GM18508 (cell line): Measurements from ENCODE around the gene IKZF2.

Experiments used
- ATAC-seq: cut with Tn5 transposase; IDR thresholded peaks from one replicate; pipeline ENCODE4 v1.9.1; 2021; ENCODE audit warnings: moderate number of reproducible peaks; ENCODE audit not compliant: insufficient read depth, unreplicated experiment

Gene IKZF2

DNA sequence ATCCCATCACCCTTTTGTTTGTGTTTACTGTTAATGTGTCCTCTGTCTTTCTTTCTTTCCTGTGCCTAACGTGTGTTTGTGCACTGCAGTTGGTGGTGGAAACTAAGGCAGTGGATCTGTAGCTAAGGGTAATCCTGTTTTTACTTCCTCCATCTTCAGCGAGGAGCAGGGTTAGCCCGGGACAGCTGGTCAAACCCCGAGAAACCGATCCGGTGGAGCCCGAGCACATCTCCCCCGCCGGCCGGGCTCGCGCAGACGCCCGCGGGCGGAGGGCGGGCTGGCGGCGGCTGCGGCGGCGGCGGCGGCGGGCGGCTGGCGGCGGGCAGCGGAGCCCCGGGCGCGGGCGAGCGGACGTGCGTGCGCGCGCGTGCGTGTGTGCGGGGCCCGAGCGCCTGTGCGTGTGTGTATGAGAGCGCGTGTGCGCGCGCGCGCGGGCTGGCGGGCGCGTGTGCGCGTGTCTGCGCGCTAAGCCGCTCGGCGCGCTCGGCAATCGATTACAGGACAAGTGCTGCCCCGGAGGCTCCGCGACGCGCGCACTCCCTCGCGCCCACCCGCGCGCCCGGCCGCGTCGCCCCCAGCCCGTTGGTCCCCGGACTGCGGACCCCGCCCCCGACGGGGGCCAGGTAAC lies at the start of gene IKZF2:
Gene IKZF2 (minus strand): TSS at position 176 of the 628 bp plus-strand sequence. CDS start 2,983 bp downstream, outside the sequence.
- ATAC-seq: peak; percentile 49

DNA sequence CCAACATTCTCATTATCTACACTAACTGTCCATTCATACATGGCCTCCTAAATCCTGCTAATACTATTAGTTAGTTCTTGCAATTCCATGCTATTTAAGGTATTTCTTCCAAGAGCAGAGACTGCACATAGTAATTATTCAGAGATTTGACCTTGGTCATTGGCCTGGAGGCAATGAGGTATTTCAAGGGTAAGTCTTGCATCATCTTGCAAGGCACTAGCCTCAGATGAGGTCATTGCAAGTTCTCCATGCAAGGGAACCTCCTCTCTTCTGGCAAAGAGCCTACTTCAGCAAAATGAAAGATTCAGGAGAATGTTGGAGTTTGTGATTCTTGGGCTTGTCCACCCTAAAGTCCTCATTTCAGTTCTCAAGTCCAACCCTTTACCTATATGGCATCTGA lies 48.5 kb upstream of the IKZF2 start:
- ATAC-seq: no peak

- ATAC-seq: no peak
Measured at GRCh38 chr2:213189001-213189899, 37.8 kb upstream of the IKZF2 start.

- no peak for ATAC-seq
Measured at GRCh38 chr2:213188533-213188867, 37.1 kb upstream of the IKZF2 start.

- ATAC-seq: no peak
Measured at GRCh38 chr2:213187833-213188532, 36.6 kb upstream of the IKZF2 start.

- ATAC-seq: no peak
Measured at GRCh38 chr2:213187386-213187785, 36.0 kb upstream of the IKZF2 start.

DNA sequence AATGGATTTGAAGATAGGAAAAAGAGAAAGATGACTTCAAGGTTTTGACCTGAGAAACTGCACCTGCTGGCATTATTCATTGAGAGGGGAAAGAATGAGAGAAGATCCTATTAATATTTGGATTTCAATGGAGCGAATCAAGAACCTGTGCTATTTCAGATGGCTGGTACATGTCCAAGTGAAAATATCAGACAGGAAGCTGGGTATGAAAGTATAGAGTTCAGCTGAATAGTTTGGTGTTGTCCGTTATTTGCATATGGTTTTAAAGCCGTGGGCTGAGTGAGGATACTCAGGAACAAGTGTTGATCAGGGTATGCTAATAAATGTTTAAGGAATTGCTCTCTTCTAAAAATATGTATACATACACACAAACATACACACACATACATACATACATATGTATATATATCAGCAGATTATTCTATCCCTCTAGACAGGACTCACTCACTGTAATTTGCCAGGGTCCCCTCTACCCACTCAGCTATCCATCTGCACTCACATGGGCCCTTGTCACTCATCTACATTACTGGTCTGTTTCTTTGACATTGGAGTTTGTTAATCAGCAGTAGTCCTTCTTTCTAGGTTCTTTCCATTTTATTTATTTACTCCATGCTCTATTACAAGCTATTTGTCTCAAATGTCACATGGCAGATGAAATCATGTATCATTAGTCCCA lies 33.9 kb upstream of the IKZF2 start:
- peak; percentile 97 for ATAC-seq

- no peak for ATAC-seq
Measured at GRCh38 chr2:213181712-213182111, 30.3 kb upstream of the IKZF2 start.

- ATAC-seq: no peak
Measured at GRCh38 chr2:213177679-213178078, 26.3 kb upstream of the IKZF2 start.

- ATAC-seq: no peak
Measured at GRCh38 chr2:213175673-213176247, 24.3 kb upstream of the IKZF2 start.

- ATAC-seq: no peak
Measured at GRCh38 chr2:213172641-213173040, 21.2 kb upstream of the IKZF2 start.

- no peak for ATAC-seq
Measured at GRCh38 chr2:213171147-213171546, 19.7 kb upstream of the IKZF2 start.

DNA sequence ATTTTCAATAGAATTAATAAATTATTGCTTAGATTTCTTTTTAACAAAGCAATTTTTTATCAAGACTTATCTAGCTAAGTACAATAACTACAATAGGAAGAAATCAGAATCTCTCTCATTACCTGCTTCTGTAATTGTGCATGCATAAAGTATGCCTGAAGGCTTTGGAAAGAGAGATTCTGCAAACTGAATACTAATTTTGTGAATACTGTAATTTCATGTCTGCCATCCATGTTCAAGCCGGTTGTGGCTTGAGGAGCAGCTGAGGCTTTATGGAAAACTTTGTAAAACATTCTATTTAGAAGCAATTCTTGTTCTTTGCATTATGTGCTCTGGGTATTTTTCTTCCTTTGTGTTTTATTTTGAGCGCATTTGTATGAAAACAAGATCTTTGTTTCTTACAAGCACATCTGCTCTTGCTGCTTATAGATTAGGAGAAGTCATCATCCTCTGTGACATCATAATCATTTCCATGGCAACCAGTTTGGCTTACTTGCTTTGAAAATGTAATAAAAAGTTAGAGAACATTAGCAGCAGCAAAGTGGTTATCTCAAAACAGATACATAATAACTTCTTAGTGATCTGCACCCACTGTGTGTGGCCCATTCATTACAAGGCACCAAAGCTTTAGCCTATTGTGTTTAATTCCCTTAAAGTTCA lies 16.0 kb upstream of the IKZF2 start:
- no peak for ATAC-seq

DNA sequence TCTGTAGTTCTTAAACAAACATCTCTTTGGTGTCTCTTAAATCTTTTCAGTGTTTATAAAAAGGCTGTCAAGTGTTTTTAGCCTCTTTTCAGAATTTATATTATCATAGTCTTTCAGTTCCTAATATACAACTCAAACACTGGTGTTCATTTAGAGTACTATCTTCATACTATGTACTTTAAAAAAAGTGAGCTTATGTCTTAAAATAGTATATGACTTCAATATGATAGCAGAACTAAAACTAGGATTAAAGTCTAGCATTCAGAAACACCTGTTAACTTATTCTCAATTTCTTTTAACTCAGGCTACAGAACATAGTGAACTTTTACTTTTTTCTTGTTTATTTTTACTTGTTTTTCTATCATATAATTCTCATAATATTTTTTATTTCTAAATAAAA lies 14.7 kb upstream of the IKZF2 start:
- ATAC-seq: peak; percentile 98

GRCh38 chr2:213164263-213164662 lies 12.9 kb upstream of the IKZF2 start:
- ATAC-seq: no peak

DNA sequence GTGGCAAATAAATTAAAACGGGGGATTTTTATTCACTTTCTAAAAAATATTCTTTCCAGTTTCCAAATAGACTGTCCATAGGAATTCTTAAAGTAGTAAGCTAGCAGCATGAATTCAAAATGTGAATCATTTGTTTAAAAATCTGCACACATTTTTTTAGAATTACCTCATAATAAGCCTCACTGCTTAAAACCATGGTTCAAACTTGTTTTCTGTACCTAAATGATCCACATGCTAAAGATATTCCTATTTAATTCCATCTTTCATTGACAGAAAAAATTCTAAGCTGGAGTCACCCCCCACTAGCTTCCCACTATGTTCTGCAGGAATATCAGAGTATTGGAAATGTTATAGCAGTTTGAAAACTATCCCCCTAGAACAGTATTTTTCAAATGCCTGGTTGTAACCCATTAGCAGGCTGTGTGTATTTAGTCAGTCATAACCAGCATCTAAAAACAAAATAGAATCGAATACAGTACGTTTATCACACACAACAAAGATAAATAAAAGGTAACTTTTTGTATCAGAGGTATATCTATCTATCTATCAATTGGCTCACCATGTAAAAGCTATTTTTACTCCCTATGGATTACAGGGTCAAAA lies 11.2 kb upstream of the IKZF2 start:
- no peak for ATAC-seq

GRCh38 chr2:213161759-213162515 lies 10.5 kb upstream of the IKZF2 start:
- ATAC-seq: no peak

DNA sequence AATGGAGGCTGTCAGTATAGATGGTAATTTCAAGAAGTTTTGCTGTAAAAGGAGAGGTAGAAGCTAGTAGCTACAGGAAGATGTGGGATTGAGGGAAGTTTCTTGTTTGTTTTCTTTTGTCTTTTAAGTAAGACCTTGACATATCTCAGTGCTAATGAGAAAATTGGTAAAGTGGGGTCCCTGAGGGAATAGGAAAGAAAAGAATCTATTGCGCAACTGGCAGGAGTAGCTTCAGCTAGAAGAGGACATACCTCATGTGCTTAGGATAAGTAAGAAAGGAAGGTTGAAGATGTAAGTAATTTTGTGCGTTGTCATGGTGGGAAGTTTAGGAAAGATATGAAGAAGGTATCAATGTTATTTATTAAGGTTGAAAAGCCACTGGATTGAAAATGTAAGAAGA lies 8.4 kb upstream of the IKZF2 start:
- ATAC-seq: no peak

DNA sequence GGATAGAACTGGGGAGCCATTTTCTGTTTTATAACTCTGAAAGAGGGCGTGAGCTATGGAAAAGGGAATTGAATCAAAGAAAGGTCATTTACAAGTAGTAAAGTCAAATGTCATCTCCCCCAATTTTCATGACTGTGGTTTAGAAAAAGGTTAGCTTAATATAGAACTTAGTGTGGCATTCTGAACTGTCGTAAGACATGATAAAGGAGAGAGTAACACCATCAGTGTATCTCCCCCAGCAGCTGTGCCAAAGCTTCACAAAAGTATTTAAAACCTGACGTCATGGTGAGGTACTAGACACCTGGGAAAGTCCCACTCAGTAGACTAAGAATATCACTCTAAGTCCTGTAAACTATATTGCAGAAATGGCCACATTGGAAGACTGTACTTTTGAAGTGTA lies 5.8 kb upstream of the IKZF2 start:
- ATAC-seq: peak; percentile 84
